DMS 273 treated with DMSO at 0.1 percent for 48 hours (cell line): ENCODE results near the gene CBLIF.
"Not testable (repeated sequence)": the region's sequence is repeated elsewhere in the genome, so short reads cannot be mapped to it uniquely, and the experiment has no call there.

Experiments
- DNase-seq: peaks from one replicate; lab custom pipeline; 2025; lab: John Stamatoyannopoulos, UW

CBLIF gene

DNA sequence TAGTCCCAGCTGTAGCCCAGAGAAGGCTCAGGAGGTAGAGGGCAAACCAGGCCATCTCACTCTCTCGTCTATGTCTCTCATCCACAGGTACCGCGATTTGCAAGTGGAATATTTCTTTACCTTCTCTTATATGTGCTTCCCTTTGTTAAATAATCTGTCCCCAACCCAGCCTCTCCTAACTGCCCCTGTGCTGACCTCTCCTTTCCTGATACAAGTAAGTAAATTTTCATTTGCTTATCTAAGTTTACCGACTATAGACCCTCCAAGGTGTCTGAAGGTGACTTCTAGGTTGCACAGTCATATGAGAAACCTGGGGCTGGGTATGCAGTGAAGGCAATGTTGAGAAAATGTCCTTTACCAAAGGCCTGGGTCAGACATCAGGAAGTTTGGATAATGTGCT is at the start of gene CBLIF:
TSS of gene CBLIF (minus strand) at position 101 of the 400 bp plus-strand sequence. CDS start at position 55, 46 bp downstream.
- DNase-seq, result no peak

DNA sequence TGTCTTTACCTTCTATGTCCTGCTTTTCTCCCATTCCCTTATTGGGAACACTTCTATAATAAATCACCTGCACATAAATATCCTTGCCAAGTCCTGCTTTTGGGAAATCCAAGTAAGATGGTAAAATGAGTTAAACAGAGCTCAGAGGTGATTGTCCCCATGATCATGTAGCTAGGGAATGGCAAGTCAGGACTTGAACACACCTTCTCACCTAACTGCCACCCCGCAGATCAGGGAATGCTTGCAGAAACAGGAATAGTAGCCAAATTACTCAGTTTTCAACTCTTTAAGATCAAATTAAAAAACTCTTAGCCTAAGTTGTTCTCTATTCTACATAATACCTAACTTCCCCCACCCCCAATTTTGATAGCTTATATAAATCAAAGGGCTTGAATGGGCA is 49.3 kb upstream of the CBLIF start:
- DNase-seq, result no peak

- no peak for DNase-seq
Measured at GRCh38 chr11:59891781-59892181, 46.5 kb upstream of the CBLIF start.

DNA sequence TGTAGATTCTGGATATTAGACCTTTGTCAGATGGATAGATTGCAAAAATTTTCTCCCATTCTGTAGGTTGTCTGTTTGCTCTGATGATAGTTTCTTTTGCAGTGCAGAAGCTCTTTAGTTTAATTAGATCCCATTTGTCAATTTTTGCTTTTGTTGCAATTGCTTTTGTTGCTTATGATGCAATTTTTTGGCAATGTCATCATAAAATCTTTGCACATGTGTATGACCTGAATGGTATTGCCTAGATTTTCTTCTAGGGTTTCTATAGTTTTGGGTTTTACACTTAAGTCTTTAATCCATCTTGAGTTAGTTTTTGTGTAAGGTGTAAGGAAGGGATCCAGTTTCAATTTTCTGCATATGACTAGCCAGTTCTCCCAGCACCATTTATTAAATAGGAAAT is 41.9 kb upstream of the CBLIF start:
- DNase-seq, result not testable (repeated sequence)

- no peak for DNase-seq
Measured at GRCh38 chr11:59883597-59883996, 38.3 kb upstream of the CBLIF start.

GRCh38 chr11:59879567-59879966 is 34.3 kb upstream of the CBLIF start:
- DNase-seq, result no peak

- no peak for DNase-seq
Measured at GRCh38 chr11:59878575-59878974, 33.3 kb upstream of the CBLIF start, which contains the start of gene OOSP3. Gene OOSP3 (plus strand): TSS chr11:59878782. CDS start chr11:59878809, 27 bp downstream.

GRCh38 chr11:59877784-59878183 is 32.5 kb upstream of the CBLIF start:
- DNase-seq, result no peak

DNA sequence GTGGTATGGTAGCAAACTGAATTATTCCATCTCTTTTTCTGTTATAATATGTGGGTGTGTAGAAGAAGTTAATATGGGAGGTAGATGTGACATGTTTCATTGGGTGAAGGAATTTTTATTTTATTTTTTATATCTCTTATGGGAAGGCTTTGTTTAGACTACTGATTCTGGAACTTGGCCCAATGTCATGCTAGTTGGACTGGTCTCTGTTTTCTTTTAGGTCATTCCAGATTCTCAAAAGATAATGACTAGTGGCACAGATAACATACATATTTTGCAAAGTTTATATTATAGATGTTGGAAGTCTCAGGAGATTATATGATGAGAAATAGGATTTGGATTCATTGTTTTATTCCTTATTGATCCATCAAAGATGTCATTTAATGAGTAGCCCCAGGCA is 32.0 kb upstream of the CBLIF start:
- no peak for DNase-seq

- DNase-seq, result no peak
Measured at GRCh38 chr11:59875856-59876519, 30.7 kb upstream of the CBLIF start.

DNA sequence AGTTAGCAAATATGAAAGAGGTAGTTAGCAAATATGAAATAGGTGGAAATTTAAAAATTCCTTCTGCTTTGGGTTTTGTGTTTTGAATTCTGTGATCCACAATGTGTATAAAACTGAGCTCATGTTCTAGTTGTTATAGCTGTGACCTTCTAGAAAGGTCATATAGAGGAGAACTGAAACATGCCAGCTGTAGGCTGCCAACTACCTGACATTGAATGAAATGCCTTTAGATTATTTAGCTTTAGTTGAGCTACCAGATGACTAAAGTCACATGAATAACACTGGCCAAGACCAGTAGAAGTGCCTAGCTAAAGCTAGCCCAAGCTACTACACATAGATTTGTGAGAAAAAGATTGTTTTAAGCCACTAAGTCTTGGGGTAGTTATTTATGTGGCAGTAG is 26.8 kb upstream of the CBLIF start:
- no peak for DNase-seq

DNA sequence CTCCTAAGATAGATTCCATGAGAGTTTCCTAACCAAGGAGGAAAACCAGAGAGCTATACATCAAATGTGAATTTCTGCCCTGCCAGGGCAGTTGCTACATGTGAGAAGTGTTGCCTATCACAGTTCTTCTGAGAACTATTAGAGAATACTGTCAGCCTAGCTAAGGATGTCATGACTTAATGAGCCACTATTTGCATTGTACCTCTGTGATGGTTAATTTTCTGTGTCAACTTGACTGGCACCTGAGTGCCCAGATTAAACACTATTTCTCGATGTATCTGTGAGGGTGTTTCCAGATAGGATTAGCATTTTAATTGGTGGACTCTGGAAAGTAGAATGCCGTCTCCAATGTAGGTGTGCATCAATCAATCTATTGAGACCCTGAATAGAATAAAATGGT is 22.6 kb upstream of the CBLIF start:
- no peak for DNase-seq

DNA sequence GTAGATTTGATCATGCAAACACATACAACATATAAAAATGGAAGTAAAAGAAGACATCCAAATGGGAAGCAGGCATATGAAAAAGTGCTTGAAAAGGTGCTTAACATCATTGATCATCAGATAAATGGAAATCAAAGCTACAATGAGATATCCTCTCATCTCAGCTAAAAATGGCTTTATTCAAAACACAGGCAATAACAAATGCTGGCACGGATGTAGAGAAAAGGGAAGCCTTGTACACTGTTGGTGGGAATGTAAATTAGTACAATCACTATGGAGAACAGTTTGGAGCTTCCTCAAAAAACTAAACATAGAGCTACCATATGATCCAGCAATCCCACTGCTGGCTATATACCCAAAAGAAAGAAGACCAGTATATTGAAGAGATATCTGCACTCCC is 21.5 kb upstream of the CBLIF start:
- DNase-seq, result no peak

- no peak for DNase-seq
Measured at GRCh38 chr11:59866397-59866796, 21.1 kb upstream of the CBLIF start, which contains the start of gene TCN1. Gene TCN1 (minus strand): TSS chr11:59866487. CDS start chr11:59866470, 17 bp downstream.

GRCh38 chr11:59865031-59865430 is 19.7 kb upstream of the CBLIF start:
- DNase-seq, result no peak

DNA sequence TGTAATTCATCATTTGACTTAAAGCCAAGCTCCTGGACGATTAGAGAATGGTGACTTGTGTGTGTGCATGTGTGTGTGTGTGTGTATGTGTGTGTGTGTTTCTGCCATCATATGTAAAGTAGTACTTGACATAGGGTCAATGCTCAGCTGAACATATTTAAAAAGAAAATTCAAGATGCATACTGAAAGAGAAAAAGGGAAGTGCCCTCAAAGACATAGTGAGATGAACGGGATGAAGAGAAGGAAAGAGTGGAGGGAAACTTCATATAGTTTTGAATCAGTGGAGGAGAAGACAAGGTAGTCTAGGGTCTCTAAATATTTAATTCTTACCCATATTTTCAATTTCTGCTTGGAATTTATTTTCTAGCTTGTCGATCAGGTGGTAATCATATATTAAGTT is 17.0 kb upstream of the CBLIF start:
- DNase-seq, result no peak

DNA sequence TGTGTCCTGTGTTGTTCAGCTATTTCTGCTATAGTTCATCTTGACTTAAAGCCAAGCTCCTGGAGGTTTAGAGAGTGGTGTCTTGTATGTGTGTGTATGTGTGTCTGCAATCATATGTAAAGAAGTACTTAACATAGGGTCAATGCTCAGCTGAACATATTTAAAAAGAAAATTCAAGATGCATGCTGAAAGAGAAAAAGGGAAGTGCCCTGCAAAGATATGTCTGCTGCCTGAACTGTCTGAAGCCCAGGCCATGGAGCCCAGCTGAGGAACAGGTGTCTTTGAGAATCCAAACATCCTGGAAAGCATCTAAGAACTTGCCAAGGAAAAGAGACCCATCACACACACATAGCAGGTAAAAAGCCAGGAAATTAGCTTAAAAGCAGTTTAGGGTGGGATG is 14.4 kb upstream of the CBLIF start:
- DNase-seq, result no peak

GRCh38 chr11:59857439-59858434 is 12.4 kb upstream of the CBLIF start:
- DNase-seq, result no peak

GRCh38 chr11:59854871-59855270 is 9.6 kb upstream of the CBLIF start:
- no peak for DNase-seq

DNA sequence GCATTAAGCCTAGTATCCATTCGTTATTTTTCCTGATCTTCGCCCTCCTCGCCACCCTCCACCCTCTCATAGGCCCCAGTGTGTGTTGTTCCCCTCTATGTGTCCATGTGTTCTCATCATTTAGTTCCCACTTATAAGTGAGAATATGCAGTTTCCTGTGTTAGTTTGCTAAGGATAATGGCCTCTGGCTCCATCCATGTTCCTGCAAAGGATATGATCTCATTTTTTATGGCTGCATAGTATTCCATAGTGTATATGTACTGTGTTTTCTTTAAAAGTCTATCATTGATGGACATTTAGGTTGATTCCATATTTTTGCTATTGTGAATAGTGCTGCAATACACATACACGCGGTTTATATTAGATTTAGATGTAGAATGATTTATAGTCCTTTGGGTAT is 6.1 kb upstream of the CBLIF start:
- not testable (repeated sequence) for DNase-seq

GRCh38 chr11:59849551-59849950 is 4.3 kb upstream of the CBLIF start:
- DNase-seq, result not testable (repeated sequence)

DNA sequence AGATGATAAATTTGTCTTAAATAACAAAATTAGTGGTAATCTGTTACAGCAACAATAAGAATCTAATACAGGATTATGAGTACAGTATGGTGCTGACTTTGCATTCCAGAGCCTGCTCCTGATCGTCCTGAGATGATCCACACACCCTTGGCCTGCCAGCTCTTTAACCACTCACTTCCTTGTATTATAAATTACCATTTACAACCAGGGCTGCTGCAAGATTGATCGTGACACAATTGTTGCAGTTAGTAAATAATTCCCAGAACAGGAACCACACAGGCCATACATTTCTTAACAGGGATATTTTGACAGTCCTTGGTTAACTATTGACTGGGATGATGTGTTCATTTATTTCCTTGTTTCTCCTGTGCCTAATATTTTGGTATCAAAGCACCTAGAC is 3.8 kb upstream of the CBLIF start:
- DNase-seq, result no peak

DNA sequence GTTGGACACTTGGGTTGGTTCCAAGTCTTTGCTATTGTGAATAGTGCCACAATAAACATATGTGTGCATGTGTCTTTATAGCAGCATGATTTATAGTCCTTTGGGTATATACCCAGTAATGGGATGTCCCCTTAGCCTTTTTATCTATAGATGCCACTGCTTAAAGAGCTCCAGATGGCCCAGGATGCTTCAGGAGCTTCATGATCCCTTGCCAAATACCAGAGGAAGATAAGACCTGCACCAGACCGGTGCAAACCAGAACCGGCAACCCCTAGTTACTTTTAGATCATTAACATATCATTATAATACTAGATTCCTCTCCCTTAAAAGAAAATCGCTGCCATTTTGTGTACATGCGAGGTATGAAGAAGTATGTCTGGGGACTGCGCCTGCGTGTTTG is 3.1 kb upstream of the CBLIF start:
- DNase-seq, result not testable (repeated sequence)
